ENCODE data around the gene SLC5A9. TPM values are rescaled to one million over a fixed set of nuclear protein-coding genes. Genes with fewer than 3 reads are reported as not detected.

The SLC5A9 gene
- total RNA-seq, 2 donors from 2014 or later = not detected

GRCh38 chr1:48230236-48230635 lies 7.7 kb downstream of the SLC5A9 start:
- no peaks in the 10 kb centered on the region for H3K36me3 ChIP-seq
- H3K27ac ChIP-seq = no peak overlapping the region
- DNase-seq (ENCODE audit: low spot score) = no peak
- no peak for TF ChIP-seq CTCF (IDR thresholded peaks at IDR 0.05)
- H3K4me1 ChIP-seq (ENCODE audit: control insufficient read depth in 1 of 2, low read depth in 2 of 2) = no peaks in the 10 kb centered on the region
- no peak overlapping the region for H3K4me3 ChIP-seq
- H3K27me3 ChIP-seq (replicated peaks; ENCODE audit: insufficient read depth) = no peaks in the 10 kb centered on the region
- no peaks in the 10 kb centered on the region for H3K9me3 ChIP-seq
- no peak for ATAC-seq (ENCODE audit: insufficient number of reproducible peaks, low FRiP score, low read depth)

GRCh38 chr1:48232722-48233121 lies 10.2 kb downstream of the SLC5A9 start:
- DNase-seq (ENCODE audit: low spot score) (no peak), ATAC-seq (ENCODE audit: insufficient number of reproducible peaks, low FRiP score, low read depth) (no peak)
- no peaks in the 10 kb centered on the region for H3K27me3 ChIP-seq (replicated peaks; ENCODE audit: insufficient read depth)
- TF ChIP-seq CTCF (IDR thresholded peaks at IDR 0.05) = no peak
- no peak overlapping the region for H3K27ac ChIP-seq
- no peak overlapping the region for H3K4me3 ChIP-seq
- H3K4me1 ChIP-seq (ENCODE audit: control insufficient read depth in 1 of 2, low read depth in 2 of 2) = no peaks in the 10 kb centered on the region
- no peaks in the 10 kb centered on the region for H3K36me3 ChIP-seq
- H3K9me3 ChIP-seq = no peaks in the 10 kb centered on the region

- Histone ChIP-seq H3K27me3 (replicated peaks; ENCODE audit: insufficient read depth) (no peaks in the 10 kb centered on the region), H3K4me1 (ENCODE audit: control insufficient read depth in 1 of 2, low read depth in 2 of 2) (no peaks in the 10 kb centered on the region), H3K4me3 (no peak overlapping the region), H3K9me3 (no peaks in the 10 kb centered on the region), H3K27ac (no peak overlapping the region), H3K36me3 (no peaks in the 10 kb centered on the region)
- TF ChIP-seq CTCF (IDR thresholded peaks at IDR 0.05) = no peak
- DNase-seq (ENCODE audit: low spot score) (no peak), ATAC-seq (ENCODE audit: insufficient number of reproducible peaks, low FRiP score, low read depth) (no peak)
Measured at GRCh38 chr1:48233666-48234485, 11.4 kb downstream of the SLC5A9 start.

- no peaks in the 10 kb centered on the region for H3K9me3 ChIP-seq
- H3K4me1 ChIP-seq (ENCODE audit: control insufficient read depth in 1 of 2, low read depth in 2 of 2) = no peaks in the 10 kb centered on the region
- no peaks in the 10 kb centered on the region for H3K27me3 ChIP-seq (replicated peaks; ENCODE audit: insufficient read depth)
- TF ChIP-seq CTCF (IDR thresholded peaks at IDR 0.05) = no peak
- ATAC-seq (ENCODE audit: insufficient number of reproducible peaks, low FRiP score, low read depth) (no peak), DNase-seq (ENCODE audit: low spot score) (no peak)
- H3K4me3 ChIP-seq = no peak overlapping the region
- H3K36me3 ChIP-seq = no peaks in the 10 kb centered on the region
- H3K27ac ChIP-seq = no peak overlapping the region
Measured at GRCh38 chr1:48235652-48236051, 13.1 kb downstream of the SLC5A9 start.

GRCh38 chr1:48236716-48237470 lies 14.4 kb downstream of the SLC5A9 start:
- no peaks in the 10 kb centered on the region for H3K27me3 ChIP-seq (replicated peaks; ENCODE audit: insufficient read depth)
- H3K4me1 ChIP-seq (ENCODE audit: control insufficient read depth in 1 of 2, low read depth in 2 of 2) = no peaks in the 10 kb centered on the region
- H3K9me3 ChIP-seq = no peaks in the 10 kb centered on the region
- DNase-seq (ENCODE audit: low spot score) = no peak
- TF ChIP-seq CTCF (IDR thresholded peaks at IDR 0.05) = peak; percentile 69
- H3K27ac ChIP-seq = no peak overlapping the region
- no peaks in the 10 kb centered on the region for H3K36me3 ChIP-seq
- H3K4me3 ChIP-seq = no peak overlapping the region
- ATAC-seq (ENCODE audit: insufficient number of reproducible peaks, low FRiP score, low read depth) = no peak

Data from thoracic aorta (tissue), 2 donors.